NCI-H774 (cell line): ENCODE data around the gene ITGB7.
"Not testable (repeated sequence)": the region's sequence is repeated elsewhere in the genome, so short reads cannot be mapped to it uniquely, and the experiment has no call there.

Experiments used
- DNase-seq: peaks from one replicate; lab custom pipeline; 2025; lab: John Stamatoyannopoulos, UW

The ITGB7 gene

DNA sequence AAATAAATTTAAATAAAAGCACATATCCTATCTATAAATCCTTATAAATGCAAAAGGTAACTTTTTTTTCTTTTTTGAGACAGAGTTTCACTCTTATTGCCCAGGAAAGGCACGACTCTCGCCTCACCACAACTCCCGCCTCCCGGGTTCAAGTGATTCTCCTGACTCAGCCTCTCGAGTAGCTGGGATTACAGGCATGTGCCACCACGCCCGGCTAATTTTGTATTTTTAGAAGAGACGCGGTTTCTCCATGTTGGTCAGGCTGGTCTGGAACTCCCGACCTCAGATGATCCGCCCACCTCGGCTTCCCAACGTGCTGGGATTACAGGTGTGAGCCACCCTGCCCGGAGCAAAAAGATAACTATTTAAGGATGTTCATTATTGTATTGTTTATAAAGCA lies 28.2 kb downstream of the ITGB7 start:
- DNase-seq = not testable (repeated sequence)

DNA sequence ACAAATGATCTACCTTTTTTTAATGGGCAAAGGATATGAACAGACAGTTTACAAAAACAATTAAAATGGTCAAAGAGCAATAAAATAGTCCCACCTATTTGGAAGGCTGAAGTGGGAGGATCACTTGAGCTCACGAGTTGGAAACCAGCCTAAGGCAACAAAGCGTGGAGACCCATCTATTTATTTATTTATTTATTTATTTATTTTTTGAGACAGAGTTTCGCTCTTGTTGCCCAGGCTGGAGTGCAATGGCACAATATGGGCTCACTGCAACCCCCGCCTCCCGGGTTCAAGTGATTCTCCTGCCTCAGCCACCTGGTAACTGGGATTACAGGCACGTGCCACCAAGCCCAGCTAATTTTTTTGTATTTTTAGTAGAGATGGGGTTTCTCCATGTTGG lies 29.6 kb downstream of the ITGB7 start:
- not testable (repeated sequence) for DNase-seq

DNA sequence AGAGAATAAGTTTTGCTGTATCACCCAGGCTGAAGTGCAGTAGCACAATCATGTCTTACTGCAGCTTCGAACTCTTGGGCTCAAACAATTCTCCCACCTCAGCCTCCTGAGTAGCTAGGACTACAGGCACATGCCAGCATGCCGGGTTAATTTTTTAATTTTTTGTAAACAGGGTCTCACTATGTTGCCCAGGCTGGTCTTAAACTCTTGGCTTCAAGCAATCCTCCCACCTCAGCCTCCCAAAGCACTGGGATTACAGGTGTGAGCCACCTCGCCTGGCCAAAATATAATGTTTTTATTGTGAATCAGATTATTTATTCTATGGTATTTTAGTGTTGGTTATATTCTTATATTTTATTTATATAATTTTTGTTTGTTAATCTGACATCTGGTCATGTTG lies 30.3 kb downstream of the ITGB7 start:
- DNase-seq = no peak

DNA sequence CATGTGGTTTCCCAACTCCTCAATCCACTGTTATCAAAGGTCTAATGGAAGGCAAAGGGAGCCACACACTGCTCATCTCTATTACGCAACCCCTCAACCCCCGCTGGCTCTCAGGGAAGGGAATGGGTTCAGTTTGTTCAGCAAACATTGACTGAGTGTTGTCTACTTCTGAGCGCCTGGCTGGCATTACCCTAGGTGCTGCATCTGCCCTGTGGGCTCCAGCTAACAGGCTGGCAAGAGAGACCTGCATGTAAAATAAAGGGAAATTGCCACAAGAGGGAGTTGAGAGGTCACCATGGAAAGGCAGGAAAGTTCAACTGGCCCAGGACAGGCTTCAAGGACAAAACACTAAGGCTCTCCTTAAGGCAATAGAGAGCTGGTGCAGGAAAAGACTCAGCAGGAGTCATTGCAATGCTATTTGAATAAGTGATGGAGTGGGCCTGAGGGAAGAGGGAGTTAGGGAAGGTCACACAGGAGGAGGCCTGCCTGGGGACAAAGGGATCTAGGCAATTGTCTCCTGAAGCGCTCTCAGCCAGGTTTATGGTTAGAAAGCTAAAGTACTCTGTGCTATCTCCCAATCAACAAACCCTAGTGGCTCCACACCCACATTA lies 32.1 kb downstream of the ITGB7 start:
- DNase-seq = peak; percentile 84

DNA sequence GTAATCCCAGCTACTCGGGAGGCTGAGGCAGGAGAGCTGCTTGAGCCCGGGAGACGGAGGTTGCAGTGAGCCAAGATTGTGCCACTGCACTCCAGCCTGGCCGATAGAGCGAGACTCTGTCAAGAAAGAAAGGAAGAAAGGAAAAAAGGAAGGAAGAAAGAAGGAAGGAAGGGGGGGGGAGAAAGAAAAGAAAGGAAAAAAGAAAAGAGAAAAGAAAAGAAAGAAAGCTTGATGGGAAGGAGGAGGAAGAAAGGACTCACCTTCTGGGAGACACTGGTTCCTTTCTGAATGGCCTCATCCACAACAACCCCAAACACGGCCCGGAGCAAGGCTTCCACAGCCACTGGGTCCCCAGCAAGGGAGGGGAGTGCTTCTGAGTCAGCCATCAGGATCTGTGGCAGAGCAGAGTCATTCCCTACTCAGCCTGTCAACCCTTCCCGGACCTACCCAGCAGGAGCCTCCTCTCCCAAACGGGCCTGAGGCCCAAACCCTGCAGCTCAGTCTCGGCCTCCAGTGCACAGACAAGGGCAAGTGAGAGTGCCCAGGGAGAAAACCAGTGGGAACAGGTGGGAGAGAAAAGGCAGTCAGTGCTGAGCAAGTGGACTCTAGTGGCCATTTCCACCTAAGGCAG lies 33.9 kb downstream of the ITGB7 start:
- DNase-seq = no peak

DNA sequence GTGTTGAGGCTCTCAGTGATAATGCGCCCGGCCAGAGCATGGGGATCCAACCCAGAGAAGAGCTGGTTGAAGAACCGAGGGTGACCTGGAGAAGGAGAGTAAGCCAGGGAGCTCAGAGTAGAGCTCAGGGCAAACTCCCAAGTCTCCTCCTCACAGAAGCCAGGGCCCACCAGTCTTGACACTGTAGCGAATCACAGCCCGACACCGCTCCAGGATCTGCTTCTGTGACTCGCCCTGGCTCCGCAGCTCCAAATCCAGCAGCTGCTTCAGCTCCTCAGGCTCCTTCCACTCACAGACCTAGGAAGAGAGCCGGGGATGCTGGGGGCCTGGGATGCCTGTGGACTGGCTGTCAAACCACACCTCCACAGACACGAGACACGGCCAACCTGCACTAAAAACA lies 34.7 kb downstream of the ITGB7 start:
- no peak for DNase-seq

DNA sequence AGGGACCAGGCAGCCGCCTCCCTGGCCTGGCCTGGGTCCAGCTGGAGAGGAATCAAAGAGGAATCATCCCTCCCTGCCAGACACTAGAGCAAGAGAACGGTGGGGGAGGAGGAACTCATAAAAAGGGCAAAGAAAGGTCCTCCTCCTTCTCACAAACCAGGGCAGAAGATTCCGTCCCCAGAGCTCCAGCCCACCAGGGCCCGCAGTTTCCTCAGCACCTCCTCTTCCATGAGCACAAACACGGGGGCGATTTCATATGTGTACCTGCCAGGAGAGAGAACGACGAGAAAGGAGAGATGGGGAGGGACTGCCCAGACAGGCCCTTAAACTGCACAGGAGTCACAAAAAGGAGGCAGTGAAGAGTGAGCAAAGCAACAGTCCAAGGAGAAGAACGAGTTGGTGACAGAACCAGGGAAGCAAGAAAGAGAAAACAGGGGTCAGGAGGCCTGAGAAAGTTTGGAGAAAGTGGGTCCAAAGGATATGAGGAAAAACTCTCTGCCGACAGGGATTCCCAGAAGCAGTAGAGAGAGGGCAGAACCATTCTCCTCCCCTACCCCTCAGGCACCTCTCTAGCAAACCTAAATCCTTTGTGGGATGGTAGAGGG lies 35.2 kb downstream of the ITGB7 start:
- DNase-seq = no peak

DNA sequence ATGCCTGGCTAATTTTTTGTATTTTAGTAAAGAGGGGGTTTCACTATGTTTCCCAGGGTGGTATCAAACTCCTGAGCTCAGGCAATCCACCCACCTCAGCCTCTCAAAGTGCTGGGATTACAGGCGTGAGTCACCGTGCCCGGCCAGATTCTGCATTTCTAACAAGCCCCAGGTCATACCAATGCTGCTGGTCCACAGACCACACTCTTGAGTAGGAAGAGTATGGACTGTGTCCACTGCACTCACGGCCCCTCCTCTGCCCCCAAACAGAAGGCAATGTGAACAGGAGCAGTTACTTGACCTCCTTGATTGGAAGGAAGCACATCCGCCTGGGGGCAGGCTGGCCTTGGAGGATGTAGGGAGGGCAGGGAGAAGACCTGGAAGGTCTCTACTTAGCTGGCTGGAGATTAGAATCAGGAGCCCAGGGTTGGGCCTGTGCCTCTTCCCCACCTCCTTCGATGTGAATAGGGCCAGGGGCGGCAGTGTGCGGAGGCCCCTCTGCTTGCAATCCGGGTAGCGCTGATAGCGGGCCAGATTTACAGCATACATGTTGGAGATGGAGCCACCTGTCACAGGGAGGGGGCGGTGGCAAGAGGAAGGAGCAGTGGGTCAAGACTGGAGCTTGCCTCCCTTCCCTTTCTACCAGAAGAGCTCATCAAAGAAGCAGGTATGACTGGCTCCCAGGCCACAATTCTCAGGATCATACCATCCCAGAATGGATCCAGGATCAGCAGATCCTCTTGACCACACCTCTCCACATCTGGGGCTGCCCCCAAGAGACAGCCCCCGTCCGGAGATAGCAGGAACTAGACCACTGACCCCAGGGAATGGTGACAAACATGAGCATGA lies 36.0 kb downstream of the ITGB7 start:
- DNase-seq = no peak

DNA sequence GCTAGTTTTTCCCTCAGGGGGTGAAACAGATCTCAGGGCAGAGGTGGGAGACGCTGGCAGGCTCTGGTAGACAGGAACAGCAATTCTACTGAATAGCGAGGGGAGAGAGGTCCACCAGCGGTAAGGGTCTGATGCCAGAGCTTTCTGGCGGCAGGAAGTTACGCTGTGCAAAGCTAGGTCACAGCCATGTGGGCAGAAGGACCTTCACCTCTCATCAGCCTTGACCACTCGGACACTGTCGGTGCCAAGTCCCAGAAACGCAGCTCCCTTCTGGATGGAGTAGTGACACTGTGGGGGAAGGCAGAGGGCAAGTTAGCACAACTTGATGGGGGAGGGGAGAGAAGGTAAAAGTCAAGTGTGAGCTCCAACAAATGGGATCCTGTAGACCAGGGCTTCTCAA lies 36.8 kb downstream of the ITGB7 start:
- no peak for DNase-seq

DNA sequence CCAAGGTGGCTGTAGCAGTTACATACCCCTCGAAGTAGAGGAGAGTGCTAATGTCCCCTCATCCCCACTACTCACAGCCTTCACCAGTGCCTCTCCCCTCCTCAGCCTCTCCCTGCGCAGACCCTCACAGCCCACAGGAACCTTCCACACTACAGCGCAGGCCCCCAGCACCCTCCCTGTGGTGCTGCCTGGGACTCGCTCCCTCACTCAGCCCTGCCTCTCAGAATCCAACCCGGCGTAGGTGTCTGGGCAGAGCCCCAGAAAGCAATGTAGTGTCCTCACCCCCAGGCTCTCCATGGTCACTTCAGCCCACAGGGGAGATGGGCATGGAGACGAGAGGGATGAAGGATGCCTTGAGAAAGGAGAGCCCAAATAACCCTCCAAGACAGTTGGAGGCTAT lies 37.4 kb downstream of the ITGB7 start:
- DNase-seq = no peak

DNA sequence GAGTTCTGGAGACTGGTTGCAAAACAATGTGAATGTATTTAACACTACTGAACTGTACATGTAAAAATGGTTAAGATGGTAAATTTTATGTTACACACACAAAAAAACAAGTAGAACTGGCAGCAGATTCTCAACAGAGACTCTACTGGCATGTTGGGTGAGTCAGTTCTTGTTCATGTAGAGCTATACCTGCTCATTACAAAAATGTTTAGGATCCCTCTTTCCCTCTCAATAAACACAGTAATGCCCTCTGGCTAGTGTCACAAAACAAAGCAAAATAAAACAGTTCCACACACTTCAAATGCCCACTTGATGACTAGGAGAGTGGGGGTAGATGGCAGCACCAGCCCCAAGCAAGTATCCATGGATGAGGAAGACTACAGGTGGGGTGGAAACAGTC lies 40.2 kb downstream of the ITGB7 start:
- DNase-seq = no peak

DNA sequence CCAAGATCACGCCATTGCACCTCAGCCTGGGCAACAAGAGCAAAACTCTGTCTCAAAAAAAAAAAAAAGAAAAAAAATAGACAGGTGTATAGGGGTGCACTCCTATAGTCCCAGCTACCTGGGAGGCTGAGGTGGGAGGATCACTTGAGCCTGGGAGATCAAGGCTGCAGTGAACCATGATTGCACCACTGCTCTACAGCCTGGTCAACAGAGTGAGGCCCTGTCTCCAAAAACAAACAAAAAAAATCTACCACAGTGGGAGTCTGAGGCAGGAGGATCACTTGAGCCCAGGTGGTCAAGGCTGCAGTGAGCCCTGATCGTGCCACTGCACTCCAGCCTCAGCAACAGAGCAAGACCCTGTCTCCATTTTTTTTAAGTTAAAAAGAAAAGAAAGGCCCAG lies 44.0 kb downstream of the ITGB7 start:
- DNase-seq = not testable (repeated sequence)

DNA sequence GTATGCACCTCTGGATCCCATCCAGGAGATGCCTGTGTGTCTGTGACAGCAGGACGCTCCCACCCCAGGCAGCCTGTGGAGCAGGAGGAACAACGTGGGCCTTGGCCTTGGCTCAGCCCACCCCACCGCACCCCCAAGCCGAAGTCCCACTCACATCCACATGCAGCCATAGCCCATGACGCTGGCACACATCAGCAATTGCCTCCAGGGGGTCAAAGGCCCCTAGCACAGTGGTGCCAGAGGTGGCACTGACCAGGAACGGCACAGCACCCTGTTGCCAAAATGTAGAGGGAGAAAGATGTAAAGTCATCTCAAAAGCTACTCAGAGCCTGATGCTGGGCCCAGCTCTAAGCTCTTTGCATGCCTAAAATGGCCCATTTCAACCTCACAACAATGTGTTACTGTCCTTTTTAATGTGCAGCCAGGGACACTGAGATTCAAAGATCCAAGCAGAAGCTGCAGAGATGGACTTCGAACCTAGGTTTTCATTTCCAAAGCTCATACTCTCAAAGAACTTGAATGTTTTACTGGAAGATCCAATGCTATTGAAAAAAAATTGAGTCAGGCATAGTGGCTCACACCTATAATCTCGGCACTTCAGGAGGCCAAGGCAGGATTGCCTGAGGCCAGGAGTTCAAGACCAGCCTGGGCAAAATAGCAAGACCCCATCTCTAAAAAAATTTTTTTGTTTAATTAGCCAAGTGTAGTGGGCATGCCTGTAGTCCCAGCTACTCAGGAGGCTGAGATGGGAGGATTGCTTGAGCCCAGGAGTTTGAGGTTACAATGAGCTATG lies 45.7 kb downstream of the ITGB7 start:
- DNase-seq = no peak

DNA sequence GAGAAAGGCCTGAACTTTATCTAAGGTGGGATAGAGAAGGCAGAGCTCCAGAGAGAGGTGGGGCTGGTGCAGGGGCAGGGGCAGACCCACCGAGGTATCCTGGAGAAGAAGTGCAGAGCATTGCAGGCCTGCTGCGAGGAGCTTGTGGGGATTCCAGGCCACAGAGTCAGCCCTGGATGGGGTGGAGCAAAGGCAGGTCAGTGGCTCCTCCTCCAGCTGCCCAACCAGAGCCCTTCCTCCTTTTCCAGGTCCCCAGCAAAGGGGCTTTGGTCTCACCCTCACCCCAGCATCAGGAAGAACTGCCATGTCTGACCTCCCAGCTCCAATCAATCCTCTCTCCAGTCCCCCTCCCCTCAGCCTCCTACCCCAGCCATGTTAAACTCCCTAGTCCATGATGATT lies 46.4 kb downstream of the ITGB7 start:
- no peak for DNase-seq

DNA sequence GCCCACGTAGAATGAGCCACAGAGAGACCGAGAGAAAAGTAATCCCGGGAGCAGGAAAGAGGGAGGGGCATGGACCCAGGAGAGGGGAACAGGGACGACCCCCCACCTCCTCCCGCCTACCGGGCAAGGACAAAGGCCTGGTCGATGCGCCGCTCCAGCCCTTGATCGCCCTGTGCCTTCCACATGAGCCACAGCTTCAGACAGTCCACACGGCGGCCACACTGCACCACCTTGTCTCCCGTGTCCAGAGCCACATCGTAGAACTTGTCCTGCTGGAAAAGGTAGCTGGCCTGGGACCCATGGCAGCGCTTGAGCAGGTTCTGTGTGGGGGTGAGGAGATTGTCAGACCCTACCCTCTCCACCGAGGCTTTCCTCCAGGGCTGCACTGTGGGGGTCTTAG lies 47.1 kb downstream of the ITGB7 start:
- no peak for DNase-seq

DNA sequence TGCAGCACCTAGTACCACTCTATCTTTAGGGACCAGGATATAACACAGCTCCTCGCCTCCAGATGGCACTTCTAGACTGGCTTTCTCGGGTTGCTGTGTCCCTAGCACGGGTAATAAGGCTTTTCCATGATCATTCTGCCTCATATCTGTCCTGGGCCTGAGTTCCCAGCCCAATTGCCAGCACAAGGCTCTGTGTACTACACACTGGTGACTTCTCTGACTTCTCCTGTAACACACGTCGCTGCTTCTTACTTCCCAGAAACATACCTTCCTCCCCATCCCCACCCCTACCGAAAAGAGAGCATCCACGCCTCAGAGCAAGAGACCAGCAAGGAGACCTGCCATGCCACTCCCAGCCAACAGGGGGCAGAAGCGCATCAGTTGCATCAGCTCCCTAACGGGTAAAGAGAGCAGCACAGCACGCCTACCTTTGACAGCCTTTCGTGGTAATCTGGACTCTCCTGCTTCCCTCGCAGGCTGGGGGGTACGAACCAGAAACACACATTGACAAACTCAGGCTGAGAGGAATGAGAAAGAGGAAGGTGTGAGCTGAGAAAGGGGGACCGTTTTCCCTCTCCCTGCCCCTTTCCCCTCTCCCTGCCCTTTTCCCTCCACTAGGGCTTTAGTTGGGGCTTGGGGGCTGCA lies 47.7 kb downstream of the ITGB7 start:
- peak; percentile 65 for DNase-seq

DNA sequence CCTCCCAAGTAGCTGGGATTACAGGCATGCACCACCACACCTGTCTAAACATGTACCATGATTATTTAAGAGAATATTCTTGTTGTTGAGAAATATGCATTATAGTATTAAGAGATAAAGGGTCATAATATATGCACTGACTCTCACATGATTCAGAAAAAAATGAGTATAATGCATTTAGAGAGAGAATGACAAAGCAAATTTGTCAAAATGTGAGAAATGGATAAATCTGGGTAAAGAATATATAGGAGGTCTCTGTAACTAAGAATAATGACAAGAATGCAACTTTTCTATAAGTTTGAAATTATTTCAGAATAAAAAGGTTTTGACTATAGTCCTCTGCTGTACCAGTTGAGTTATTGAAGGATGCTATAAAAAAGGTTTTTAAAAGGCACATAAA lies 54.7 kb downstream of the ITGB7 start:
- DNase-seq = no peak

DNA sequence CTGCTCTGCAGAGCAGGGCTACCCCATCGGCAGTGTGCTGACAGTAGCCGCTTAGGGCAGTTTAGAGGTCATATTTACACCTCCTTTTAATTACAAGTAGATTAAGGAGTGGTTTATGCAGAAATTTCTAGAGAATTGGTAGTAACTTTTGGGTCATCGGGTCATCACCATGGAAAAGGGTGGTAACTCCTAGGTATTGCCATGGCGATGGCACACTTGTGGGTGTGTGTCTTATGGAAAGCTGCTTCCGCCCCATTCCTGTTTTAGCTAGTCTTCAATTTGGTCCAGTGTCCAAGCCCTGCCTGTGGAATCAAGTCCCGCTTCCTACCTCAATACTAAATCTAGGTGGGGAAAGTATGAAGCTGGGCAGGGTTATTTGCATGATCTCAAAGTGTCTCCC lies 56.0 kb downstream of the ITGB7 start:
- no peak for DNase-seq

DNA sequence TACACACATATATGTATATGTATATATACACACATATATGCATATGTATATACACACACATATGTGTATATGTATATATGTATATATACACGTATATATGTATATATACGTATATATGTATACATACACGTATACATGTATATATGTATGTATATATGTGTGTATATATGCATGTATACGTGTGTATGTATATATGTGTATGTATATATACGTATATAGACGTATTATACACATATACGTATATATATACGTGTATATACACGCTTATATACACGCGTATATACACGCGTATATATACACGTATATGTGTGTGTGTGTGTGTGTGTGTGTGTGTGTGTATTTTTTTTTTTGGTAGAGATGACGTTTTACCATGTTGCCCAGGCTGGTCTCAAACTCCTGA lies 59.4 kb downstream of the ITGB7 start:
- no peak for DNase-seq

DNA sequence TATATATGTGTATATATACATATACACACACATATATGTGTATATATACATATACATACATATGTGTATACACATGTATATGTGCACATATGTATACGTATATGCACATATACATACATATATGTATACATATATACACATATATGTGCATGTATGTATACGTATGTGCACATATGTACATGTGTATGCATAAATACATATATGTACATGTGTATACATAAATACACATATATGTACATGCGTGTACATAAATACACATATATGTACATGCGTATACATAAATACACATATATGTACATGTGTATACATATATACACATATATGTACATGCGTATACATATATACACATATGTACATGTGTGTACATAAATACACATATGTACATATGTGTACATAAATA lies 59.9 kb downstream of the ITGB7 start:
- DNase-seq = no peak

DNA sequence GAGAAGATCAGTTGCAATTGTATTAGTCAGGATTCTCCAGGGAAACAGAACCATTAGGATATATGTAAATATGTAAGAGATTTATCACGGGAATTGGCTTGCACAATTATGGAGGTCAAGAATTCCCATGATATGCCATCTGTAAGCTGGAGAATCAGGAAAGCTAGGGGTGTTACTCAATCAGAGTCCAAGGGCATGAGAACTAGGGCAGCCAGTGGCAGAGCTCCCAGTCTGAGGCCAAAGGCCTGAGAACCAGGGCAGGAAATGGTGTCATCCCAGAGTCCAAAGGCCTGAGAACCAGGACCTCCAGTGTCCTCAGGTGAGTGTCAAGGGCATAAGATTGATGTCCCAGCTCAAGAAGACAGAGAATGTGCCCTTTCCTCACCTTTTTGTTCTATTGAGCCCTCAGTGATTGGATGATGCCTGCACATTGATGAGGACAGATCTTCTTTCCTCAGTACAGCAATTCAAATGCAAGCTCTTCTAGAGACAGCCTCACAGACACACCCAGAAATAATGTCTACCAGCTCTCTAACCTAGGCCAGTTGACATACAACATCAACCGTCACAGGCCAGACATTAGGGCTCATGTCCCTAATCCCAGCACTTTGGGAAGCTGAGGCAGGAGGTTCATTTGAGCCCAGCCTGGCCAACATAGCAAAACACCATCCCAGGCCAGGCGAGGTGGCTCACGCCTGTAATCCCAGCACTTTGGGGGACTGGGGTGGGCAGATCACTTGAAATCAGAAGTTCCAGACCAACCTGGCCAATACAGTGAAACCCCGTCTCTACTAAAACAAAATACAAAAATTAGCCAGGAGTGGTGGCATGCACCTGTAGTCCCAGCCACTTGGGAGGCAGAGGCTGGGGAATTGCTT lies 61.4 kb downstream of the ITGB7 start:
- DNase-seq = no peak
